Uterus (tissue), 4 donors: ENCODE results near the gene RAB29. TPM values are rescaled to one million over a fixed set of nuclear protein-coding genes. Genes with fewer than 3 reads are reported as not detected.

Experiments used
- DNase-seq, 2 donors: peaks; one replicate each; pipeline ENCODE4 v3.0.0-alpha.2; 2019 to 2020
- H3K27ac ChIP-seq, 2 donors: fragments of 200-600 bp; sonication (generic); 1 replicate in 1 of 2; 2 replicates in 1 of 2; pipeline ENCODE4 v1.5.1; 2016 to 2018
- H3K27me3 ChIP-seq, 2 donors: fragments of 200-600 bp; sonication (generic); one replicate each; pipeline ENCODE4 v1.5.1; 2018 to 2019; ENCODE audit warnings: control low read depth in 1 of 2
- H3K36me3 ChIP-seq, 2 donors: fragments of 200-600 bp; sonication (generic); one replicate each; pipeline ENCODE4 v1.5.1; 2019; ENCODE audit warnings: control low read depth in 1 of 2
- H3K4me1 ChIP-seq, 2 donors: fragments of 200-600 bp; sonication (generic); one replicate each; pipeline ENCODE4 v1.5.1; 2018 to 2019; ENCODE audit warnings: control low read depth in 1 of 2
- H3K4me3 ChIP-seq, 2 donors: fragments of 200-600 bp; sonication (generic); 1 replicate in 1 of 2; 2 replicates in 1 of 2; pipeline ENCODE4 v1.5.1; 2018 to 2019; ENCODE audit warnings: mild to moderate bottlenecking in 1 of 2
- H3K9me3 ChIP-seq, 2 donors: fragments of 200-600 bp; sonication (generic); one replicate each; pipeline ENCODE4 v1.5.1; 2019; ENCODE audit warnings: control low read depth in 1 of 2
- POLR2A ChIP-seq, 2 donors: fragments of 450-650 bp; IDR thresholded peaks; one replicate each; pipeline ENCODE4 v1.6.1; 2016; ENCODE audit warnings: antibody characterized with exemption in 2 of 2, mild to moderate bottlenecking in 1 of 2, moderate library complexity in 1 of 2
- intact Hi-C: fragments of 100-400 bp; cut with DNase I; formaldehyde crosslinking; loops from one replicate; pipeline ENCODE4 v1.15.1; 2023; ENCODE audit warnings: low total_unique reads
- total RNA-seq, 4 donors: library from RNA; depleted of rRNA in 3 of 4; stranded (reverse); fragments of >200 nt in 3 of 4; gene quantifications; one replicate each; pipeline versions ENCODE4 v1.1.0 to v1.2.4, GENCODE V29; 2014 to 2023
- TF ChIP-seq, protein P1 (sequence below), 4 experiments: fragments of 200-600 bp in 2 of 4; fragments of 450-650 bp in 2 of 4; sonication (generic) in 2 of 4; IDR thresholded peaks; one replicate each; pipeline ENCODE4 v1.5.1; 2016 to 2019; ENCODE audit warnings: antibody characterized with exemption in 4 of 4, mild to moderate bottlenecking in 2 of 4, moderate library complexity in 1 of 4
- donor health status: DM: yes; HTN: yes; CAD: no.

RAB29 gene
- total RNA-seq, 4 donors from 2014 or later: 6.8 to 27.9 (median 12.1) TPM

- H3K27me3 ChIP-seq: no peaks in the 10 kb centered on the region
- no peak for TF ChIP-seq POLR2A (IDR thresholded peaks at IDR 0.05)
- TF ChIP-seq, protein P1, sequence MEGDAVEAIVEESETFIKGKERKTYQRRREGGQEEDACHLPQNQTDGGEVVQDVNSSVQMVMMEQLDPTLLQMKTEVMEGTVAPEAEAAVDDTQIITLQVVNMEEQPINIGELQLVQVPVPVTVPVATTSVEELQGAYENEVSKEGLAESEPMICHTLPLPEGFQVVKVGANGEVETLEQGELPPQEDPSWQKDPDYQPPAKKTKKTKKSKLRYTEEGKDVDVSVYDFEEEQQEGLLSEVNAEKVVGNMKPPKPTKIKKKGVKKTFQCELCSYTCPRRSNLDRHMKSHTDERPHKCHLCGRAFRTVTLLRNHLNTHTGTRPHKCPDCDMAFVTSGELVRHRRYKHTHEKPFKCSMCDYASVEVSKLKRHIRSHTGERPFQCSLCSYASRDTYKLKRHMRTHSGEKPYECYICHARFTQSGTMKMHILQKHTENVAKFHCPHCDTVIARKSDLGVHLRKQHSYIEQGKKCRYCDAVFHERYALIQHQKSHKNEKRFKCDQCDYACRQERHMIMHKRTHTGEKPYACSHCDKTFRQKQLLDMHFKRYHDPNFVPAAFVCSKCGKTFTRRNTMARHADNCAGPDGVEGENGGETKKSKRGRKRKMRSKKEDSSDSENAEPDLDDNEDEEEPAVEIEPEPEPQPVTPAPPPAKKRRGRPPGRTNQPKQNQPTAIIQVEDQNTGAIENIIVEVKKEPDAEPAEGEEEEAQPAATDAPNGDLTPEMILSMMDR (IDR thresholded peaks at IDR 0.05): no peak
- no peaks in the 10 kb centered on the region for H3K36me3 ChIP-seq
- no peaks in the 10 kb centered on the region for H3K9me3 ChIP-seq
- no peak for DNase-seq
- no peak overlapping the region for H3K27ac ChIP-seq
- no peak overlapping the region for H3K4me3 ChIP-seq
- no peaks in the 10 kb centered on the region for H3K4me1 ChIP-seq
- intact Hi-C loops: loop anchor here (10.0 kb wide), 1 partner anchor 306 kb away; no protein-coding TSS in a partner anchor
These were observed 23.3 kb upstream of the RAB29 start for GRCh38 chr1:205798577-205798976.

DNA sequence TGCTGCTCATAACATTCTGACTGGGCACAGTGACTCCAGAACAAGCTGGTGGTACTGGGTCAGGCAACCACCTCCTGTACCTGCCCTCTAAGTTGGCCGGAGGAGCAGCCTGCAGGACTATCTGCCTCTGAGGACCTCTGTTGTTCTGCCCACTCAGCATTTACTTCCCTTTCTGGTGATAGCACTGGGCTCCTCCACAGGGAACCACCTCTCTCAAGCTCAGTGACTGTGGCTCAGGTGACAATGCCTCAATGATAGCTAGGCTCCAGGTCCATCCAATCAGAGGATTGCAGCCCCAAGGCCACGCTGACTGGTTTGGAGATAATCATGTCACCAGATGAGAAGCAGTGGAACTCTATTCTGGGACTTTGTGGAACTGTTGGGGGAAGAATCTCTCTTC is 21.9 kb upstream of the RAB29 start:
- no peak overlapping the region for H3K27ac ChIP-seq
- TF ChIP-seq, protein P1 (IDR thresholded peaks at IDR 0.05): no peak
- TF ChIP-seq POLR2A (IDR thresholded peaks at IDR 0.05): no peak
- intact Hi-C loops: loop anchor here (10.0 kb wide), 1 partner anchor 308 kb away; no protein-coding TSS in a partner anchor
- no peak for DNase-seq
- no peaks in the 10 kb centered on the region for H3K36me3 ChIP-seq
- no peaks in the 10 kb centered on the region for H3K27me3 ChIP-seq
- no peaks in the 10 kb centered on the region for H3K9me3 ChIP-seq
- no peaks in the 10 kb centered on the region for H3K4me1 ChIP-seq
- H3K4me3 ChIP-seq: no peak overlapping the region

GRCh38 chr1:205794011-205794730 is 18.9 kb upstream of the RAB29 start:
- Histone ChIP-seq H3K4me3 (no peak overlapping the region), H3K27ac (no peak overlapping the region), H3K27me3 (no peaks in the 10 kb centered on the region), H3K36me3 (no peaks in the 10 kb centered on the region), H3K4me1 (no peaks in the 10 kb centered on the region), H3K9me3 (no peaks in the 10 kb centered on the region)
- TF ChIP-seq POLR2A (IDR thresholded peaks at IDR 0.05): no peak
- TF ChIP-seq, protein P1 (IDR thresholded peaks at IDR 0.05): no peak
- no peak for DNase-seq
- intact Hi-C loops: loop anchor here (5.0 to 10.0 kb wide), 2 partner anchors 183 to 311 kb away; no protein-coding TSS in a partner anchor

DNA sequence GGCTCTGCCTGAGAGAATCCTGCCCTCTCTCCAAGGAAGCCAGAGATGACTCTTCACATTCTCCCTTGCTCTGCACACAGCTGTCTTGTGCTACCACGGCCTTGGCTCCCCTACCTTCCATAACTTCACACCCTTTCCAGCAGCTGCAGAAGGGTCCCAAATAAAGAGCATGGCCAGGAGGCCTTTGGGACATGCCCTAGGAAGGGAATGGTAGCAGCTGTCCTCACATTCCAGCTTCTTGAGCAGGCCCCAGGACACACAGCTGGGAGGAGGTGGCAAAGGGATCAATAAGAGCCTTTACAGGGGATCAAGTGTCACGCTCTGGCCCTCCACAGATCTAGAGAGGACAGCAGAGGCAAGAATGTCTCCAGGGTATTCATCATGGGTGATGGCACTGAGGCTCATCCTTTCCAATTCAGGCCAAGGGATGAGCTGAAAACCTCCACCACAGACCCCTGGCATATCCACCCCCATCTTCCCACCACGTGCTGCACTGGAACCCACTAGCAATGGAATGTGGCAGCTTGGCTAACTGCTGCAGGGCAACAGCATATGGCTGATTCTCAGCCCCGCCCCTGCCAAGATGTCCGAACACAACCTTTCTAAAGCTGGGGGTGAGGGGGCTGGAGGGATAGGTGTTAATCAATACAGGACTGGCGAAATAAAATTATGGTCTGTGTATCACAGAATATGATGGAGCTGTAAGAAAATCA is 17.8 kb upstream of the RAB29 start:
- no peaks in the 10 kb centered on the region for H3K36me3 ChIP-seq
- no peak for DNase-seq
- no peaks in the 10 kb centered on the region for H3K9me3 ChIP-seq
- H3K4me1 ChIP-seq: no peaks in the 10 kb centered on the region
- no peak overlapping the region for H3K27ac ChIP-seq
- H3K4me3 ChIP-seq: no peak overlapping the region
- TF ChIP-seq, protein P1 (IDR thresholded peaks at IDR 0.05): no peak
- no peak for TF ChIP-seq POLR2A (IDR thresholded peaks at IDR 0.05)
- intact Hi-C loops: loop anchor here (5.0 to 10.0 kb wide), 2 partner anchors 184 to 312 kb away; no protein-coding TSS in a partner anchor
- H3K27me3 ChIP-seq: no peaks in the 10 kb centered on the region

DNA sequence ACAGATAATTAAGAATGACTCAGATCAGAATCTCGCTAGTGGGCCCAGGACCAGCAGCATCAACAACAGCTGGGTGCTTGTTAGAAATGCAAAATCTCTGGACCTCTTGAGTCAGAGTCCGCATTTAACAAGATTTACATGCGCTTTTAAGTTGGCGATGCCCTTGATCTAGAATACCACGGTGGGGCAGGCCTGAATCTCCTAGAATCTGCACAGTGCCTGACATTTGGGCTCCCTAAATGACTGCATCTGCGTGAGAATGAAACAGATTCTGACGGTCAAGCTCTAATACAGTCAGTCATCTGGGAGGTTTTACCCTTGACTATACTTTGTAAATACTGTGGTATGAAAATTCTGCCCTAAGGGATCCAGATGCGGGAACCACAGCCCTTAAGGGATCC is 17.2 kb upstream of the RAB29 start:
- intact Hi-C loops: loop anchor here (5.0 to 10.0 kb wide), 2 partner anchors 185 to 312 kb away; no protein-coding TSS in a partner anchor
- Histone ChIP-seq H3K36me3 (no peaks in the 10 kb centered on the region), H3K9me3 (no peaks in the 10 kb centered on the region), H3K27me3 (no peaks in the 10 kb centered on the region), H3K4me3 (no peak overlapping the region), H3K4me1 (no peaks in the 10 kb centered on the region), H3K27ac (no peak overlapping the region)
- no peak for DNase-seq
- TF ChIP-seq POLR2A (IDR thresholded peaks at IDR 0.05): no peak
